SU-DHL-6 (cell line): Measurements from ENCODE around the gene CTXND1.

Experiments
- EZH2phosphoT487 ChIP-seq: fragments of 200-600 bp; sonication (generic), shearing (Covaris generic); conservative IDR thresholded peaks from 2 replicates; pipeline ENCODE4 v1.6.1; 2018; ENCODE audit warnings: mild to moderate bottlenecking, antibody characterized with exemption, low read length, moderate library complexity, mixed read lengths
- TF ChIP-seq, protein P1 (sequence below): fragments of 200-600 bp; sonication (generic); IDR thresholded peaks from one replicate; pipeline ENCODE4 v1.5.1; 2017; ENCODE audit warnings: antibody characterized with exemption, mild to moderate bottlenecking, low read length, moderate library complexity; ENCODE audit not compliant: insufficient read depth, poor library complexity, severe bottlenecking

DNA sequence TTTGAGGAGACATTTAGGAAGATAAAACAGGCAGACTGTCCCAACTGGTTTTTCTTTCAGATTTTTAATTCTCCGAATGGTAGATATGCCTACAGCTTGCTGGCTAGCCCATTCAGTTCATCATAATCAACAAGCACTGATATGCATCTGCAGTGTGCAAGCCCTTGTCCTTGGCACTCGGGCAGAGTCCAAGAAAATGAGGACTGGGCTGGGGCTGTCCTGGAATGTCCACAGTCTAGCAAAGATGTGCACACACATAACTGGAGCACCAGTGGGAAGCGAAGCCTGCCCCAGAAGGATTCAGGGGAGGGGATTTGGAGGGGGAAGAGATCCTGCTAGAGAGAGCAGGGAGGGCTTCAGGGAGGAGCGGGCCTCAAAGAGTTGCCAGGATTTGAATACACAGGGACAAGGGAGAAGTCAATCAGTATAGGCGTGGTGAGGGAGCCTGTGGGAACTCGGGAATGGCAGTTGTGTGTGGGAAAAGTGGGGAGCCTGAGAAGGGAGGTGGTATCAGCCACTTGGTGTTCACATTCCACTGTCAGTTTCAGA is 90.5 kb downstream of the CTXND1 start:
- TF ChIP-seq, protein P1, sequence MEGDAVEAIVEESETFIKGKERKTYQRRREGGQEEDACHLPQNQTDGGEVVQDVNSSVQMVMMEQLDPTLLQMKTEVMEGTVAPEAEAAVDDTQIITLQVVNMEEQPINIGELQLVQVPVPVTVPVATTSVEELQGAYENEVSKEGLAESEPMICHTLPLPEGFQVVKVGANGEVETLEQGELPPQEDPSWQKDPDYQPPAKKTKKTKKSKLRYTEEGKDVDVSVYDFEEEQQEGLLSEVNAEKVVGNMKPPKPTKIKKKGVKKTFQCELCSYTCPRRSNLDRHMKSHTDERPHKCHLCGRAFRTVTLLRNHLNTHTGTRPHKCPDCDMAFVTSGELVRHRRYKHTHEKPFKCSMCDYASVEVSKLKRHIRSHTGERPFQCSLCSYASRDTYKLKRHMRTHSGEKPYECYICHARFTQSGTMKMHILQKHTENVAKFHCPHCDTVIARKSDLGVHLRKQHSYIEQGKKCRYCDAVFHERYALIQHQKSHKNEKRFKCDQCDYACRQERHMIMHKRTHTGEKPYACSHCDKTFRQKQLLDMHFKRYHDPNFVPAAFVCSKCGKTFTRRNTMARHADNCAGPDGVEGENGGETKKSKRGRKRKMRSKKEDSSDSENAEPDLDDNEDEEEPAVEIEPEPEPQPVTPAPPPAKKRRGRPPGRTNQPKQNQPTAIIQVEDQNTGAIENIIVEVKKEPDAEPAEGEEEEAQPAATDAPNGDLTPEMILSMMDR = no peak
- TF ChIP-seq EZH2phosphoT487 = no peak
